IPS-18c (cell line): ENCODE measurements around the gene ESPN.
"Not testable (repeated sequence)": the region's sequence is repeated elsewhere in the genome, so short reads cannot be mapped to it uniquely, and the experiment has no call there.

Source experiments
- H3K4me3 ChIP-seq: 2 replicates; pipeline ENCODE4 v1.7.0; 2013; ENCODE audit warnings: low read depth, mild to moderate bottlenecking, low read length, moderate library complexity; ENCODE audit not compliant: insufficient read depth
- H3K9me3 ChIP-seq: one replicate; pipeline ENCODE4 v1.6.1; 2013; ENCODE audit warnings: mild to moderate bottlenecking, low read length, moderate library complexity; ENCODE audit not compliant: control insufficient read depth, insufficient read depth

ESPN gene

GRCh38 chr1:6420454-6421042 lies 4.0 kb upstream of the ESPN start:
- Histone ChIP-seq H3K4me3 (peak overlapping the region; percentile 59), H3K9me3 (no peaks in the 10 kb centered on the region)

DNA sequence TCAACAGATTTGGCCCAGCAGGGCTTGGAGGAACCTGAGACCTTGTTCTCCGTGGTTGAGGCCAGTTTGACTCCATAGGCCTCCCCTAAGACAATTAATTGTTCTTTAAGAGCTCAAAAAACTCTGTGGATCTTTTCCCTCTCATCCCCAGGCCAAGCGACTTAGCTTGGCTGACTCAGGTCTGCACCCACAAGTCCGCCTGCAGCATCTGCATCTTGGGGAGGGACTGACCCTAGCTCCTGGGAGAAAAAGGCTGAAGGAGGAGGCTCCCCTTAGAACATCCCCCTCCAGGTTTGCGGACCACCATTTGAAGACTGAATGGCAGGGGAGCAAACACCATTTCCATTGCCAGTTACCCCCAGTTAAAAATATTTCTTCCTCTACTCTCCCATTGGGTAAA lies 3.3 kb upstream of the ESPN start:
- Histone ChIP-seq H3K4me3 (no peak overlapping the region), H3K9me3 (no peaks in the 10 kb centered on the region)

- H3K4me3 ChIP-seq = peak overlapping the region; percentile 31
Observed at GRCh38 chr1:6423321-6423999, 1.1 kb upstream of the ESPN start.

DNA sequence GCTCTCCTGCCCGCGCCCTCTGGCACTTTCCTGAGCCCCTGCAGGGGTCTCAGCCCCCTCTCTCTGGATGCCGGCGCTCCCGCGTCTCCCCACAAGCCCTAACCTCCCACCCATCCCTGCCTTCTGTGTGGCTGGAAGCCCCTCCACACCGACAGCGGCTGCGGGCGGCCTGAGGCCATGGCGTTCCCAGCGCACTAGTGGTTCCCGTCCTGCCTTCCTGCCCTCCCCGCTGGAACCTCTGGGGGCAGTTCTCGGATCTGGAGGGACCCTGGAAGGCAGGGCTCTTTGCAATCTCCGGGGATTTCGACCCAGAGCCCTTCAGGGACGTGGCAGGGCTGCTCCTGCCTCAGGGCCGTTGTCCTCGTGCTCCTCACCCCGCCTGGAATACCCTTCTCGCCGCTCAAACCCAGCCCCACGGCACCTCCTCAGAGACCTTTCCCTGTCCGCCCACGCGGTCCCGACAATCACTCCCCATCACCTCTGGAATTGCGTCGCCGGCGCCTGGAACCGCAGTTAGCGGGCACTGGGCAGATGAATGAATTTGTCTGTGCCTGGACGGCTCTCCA lies 493 bp upstream of the ESPN start:
- peak overlapping the region; percentile 31 for H3K4me3 ChIP-seq

More at GRCh38 chr1:6423321-6423999, 1.1 kb upstream of the ESPN start:
- no peaks in the 10 kb centered on the region for H3K9me3 ChIP-seq

DNA sequence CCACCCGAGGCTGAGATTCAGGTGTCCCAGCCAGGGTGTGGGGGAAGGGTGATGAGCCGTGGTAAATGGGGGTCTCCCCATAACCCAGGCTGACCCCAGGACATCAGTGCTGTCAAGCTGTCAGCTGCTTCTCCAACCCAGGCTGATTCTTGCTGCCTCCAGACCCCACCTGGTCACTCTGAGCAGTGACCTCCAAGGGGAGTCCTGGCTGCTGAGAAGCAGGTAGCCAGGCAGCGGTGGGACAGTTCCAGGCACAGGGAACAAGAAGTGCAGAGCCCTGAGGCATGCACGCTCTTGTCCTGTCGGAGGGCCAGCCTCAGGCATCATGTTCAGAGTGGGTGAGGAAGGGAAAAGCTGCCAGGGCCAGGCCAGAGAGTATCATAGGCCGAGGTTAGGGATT lies 1.1 kb downstream of the ESPN start:
- Histone ChIP-seq H3K9me3 (no peaks in the 10 kb centered on the region), H3K4me3 (no peak overlapping the region)

More for the DNA sequence above, 493 bp upstream of the ESPN start:
- no peaks in the 10 kb centered on the region for H3K9me3 ChIP-seq

DNA sequence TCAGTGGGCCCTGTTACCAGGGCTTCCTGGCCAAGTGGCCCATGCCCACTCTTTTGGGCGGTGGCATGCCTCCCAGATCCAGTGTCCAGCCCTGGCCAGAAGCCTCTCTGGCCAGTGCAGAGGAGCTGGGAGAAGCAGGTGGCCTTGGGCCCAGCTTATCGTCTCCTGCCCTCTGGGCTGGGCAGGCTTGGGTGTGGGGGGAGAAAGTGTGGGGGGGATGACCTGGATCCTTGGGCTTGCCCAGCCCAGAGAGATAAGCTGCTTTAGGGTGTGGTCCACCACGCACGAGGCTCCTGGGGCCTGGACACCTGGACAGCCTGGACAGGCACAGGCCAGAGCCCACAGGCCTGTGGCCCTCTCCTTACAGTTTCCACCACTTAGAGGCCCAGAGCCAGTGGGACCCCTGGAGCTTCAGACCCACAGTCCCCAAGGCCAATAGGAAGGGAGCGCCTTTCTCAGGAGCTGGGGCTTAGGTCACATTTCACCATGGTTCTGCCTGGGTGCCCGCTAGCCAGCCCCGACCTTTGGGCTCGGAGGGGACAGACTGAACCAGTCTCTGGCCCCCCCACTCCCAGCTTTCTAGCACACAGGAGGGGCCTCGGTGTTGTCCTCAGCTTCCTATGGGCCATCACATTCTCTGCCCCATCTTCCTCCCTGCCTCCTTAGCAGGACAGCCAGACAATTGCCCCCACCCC lies 1.8 kb downstream of the ESPN start:
- Histone ChIP-seq H3K9me3 (no peaks in the 10 kb centered on the region), H3K4me3 (no peak overlapping the region)

- no peak overlapping the region for H3K4me3 ChIP-seq
- H3K9me3 ChIP-seq = no peaks in the 10 kb centered on the region
Observed at GRCh38 chr1:6426972-6427350, 2.4 kb downstream of the ESPN start.

- Histone ChIP-seq H3K9me3 (no peaks in the 10 kb centered on the region), H3K4me3 (no peak overlapping the region)
Observed at GRCh38 chr1:6427441-6428390, 3.1 kb downstream of the ESPN start.

GRCh38 chr1:6428453-6428852 lies 3.9 kb downstream of the ESPN start:
- not testable (repeated sequence) for H3K4me3 ChIP-seq, H3K9me3 ChIP-seq

DNA sequence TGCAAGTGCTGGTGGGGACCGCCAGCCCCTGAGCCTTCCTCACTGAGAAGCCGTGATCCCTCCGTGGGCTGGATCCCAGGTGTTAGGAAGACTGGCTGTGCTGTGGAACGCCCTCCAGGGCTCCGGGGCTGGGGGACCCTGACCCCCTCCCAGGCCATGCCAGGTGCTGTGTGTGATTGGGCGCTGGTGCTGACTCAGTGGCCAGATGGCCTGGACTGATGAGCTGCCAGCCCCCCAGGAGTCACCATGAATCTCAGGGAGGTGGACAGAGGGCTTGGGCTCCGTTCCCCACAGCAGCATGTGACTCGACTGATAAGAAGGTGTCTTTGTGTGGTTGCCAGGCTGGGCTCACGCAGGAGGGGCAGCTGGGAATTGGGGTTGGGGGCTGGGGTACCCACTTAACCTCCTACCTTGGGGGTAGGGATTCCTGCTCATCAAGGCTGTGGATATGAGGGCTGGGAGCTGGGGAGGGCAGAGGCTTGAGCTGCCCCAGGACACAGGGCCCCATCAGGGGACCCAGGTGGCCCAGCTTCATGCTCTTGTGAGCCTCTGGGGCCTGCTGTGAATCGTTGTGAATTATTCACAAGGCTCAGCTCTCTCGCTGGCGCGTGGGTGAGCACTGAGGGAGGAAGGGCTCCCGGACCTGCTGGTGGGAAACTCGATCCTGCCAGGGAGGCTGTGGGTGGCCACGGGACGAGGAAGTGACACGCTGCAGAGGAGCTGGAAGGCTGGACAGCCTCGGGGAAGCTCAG lies 5.3 kb downstream of the ESPN start:
- H3K4me3 ChIP-seq, H3K9me3 ChIP-seq: not testable (repeated sequence)

- H3K4me3 ChIP-seq, H3K9me3 ChIP-seq: not testable (repeated sequence)
Observed at GRCh38 chr1:6431645-6432579, 7.3 kb downstream of the ESPN start.

- Histone ChIP-seq H3K9me3 (no peaks in the 10 kb centered on the region), H3K4me3 (no peak overlapping the region)
Observed at GRCh38 chr1:6434186-6434585, 9.6 kb downstream of the ESPN start.

DNA sequence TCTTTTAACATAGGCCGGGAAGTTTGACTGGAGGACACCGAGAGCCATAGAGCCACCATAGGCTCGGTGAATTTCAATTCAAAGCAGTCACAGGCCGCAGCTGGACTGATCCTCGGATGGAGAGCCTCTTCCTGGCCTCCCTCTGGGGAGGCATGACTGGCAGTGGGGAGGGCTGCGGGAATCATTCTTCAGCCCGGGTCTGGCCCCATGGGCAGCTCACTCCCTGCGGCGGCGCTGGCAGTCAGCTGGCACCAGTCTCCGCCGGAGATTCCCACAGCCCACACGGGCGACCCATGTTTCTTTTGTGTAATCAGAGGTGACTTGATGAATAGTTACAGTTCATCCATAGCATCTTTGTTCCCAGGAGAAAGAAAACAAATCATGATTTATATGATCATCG lies 10.6 kb downstream of the ESPN start:
- no peak overlapping the region for H3K4me3 ChIP-seq
- no peaks in the 10 kb centered on the region for H3K9me3 ChIP-seq

GRCh38 chr1:6435547-6435946 lies 11.0 kb downstream of the ESPN start:
- H3K9me3 ChIP-seq = no peaks in the 10 kb centered on the region
- no peak overlapping the region for H3K4me3 ChIP-seq

- H3K4me3 ChIP-seq, H3K9me3 ChIP-seq: not testable (repeated sequence)
Observed at GRCh38 chr1:6436277-6436676, 11.7 kb downstream of the ESPN start.
